Hepatocyte (in vitro differentiated cells): ENCODE results near the gene PDE4D. TPM values are rescaled to one million over a fixed set of nuclear protein-coding genes. Genes with fewer than 3 reads are reported as not detected.

ENCODE experiments used
- DNase-seq: peaks from one replicate; pipeline ENCODE4 v3.0.0-alpha.2; 2016; ENCODE audit warnings: low spot score
- H2AFZ ChIP-seq: fragments of 200-600 bp; sonication (generic); 2 replicates; pipeline ENCODE4 v1.6.0; 2016; ENCODE audit warnings: antibody characterized with exemption, mild to moderate bottlenecking
- H3K27ac ChIP-seq: fragments of 200-600 bp; sonication (generic); 2 replicates; pipeline ENCODE4 v1.5.1; 2016; ENCODE audit warnings: mild to moderate bottlenecking
- H3K27me3 ChIP-seq: fragments of 200-600 bp; sonication (generic); 2 replicates; pipeline ENCODE4 v1.6.1; 2016
- H3K36me3 ChIP-seq: fragments of 200-600 bp; sonication (generic); replicated peaks from 2 replicates; pipeline ENCODE4 v1.5.1; 2016; ENCODE audit warnings: low read depth; ENCODE audit not compliant: insufficient read depth
- H3K4me1 ChIP-seq: fragments of 200-600 bp; sonication (generic); 2 replicates; pipeline ENCODE4 v1.5.1; 2016; ENCODE audit warnings: mild to moderate bottlenecking, moderate library complexity; ENCODE audit not compliant: insufficient read depth
- H3K4me2 ChIP-seq: fragments of 200-600 bp; sonication (generic); 2 replicates; pipeline ENCODE4 v1.6.0; 2016
- H3K4me3 ChIP-seq: fragments of 200-600 bp; sonication (generic); 2 replicates; pipeline ENCODE4 v1.5.1; 2016; ENCODE audit warnings: mild to moderate bottlenecking
- H3K79me2 ChIP-seq: fragments of 200-600 bp; sonication (generic); 2 replicates; pipeline ENCODE4 v1.6.0; 2017; ENCODE audit warnings: mild to moderate bottlenecking
- H3K9me2 ChIP-seq: fragments of 200-600 bp; sonication (generic); replicated peaks from 2 replicates; pipeline ENCODE4 v1.6.0; 2017; ENCODE audit warnings: mild to moderate bottlenecking; ENCODE audit not compliant: insufficient read depth
- H3K9me3 ChIP-seq: fragments of 200-600 bp; sonication (generic); 2 replicates; pipeline ENCODE4 v1.5.1; 2016; ENCODE audit warnings: low read depth, mild to moderate bottlenecking
- H4K20me1 ChIP-seq: fragments of 200-600 bp; sonication (generic); 2 replicates; pipeline ENCODE4 v1.6.0; 2016; ENCODE audit warnings: mild to moderate bottlenecking; ENCODE audit not compliant: insufficient read depth, poor library complexity, severe bottlenecking
- EZH2 ChIP-seq: fragments of 200-600 bp; sonication (generic); IDR thresholded peaks from 2 replicates; pipeline ENCODE4 v1.6.1; 2016; ENCODE audit warnings: antibody characterized with exemption, mild to moderate bottlenecking, borderline replicate concordance
- EZH2phosphoT487 ChIP-seq: fragments of 200-600 bp; sonication (generic); IDR thresholded peaks from one replicate; pipeline ENCODE4 v1.6.1; 2018; ENCODE audit warnings: antibody characterized with exemption, mild to moderate bottlenecking, low read depth, moderate library complexity; ENCODE audit not compliant: unreplicated experiment, severe bottlenecking
- WGBS: methylation state at CpG from one replicate; pipeline ENCODE4 v1.1.6; 2016; ENCODE audit warnings: low lambda C conversion rate; ENCODE audit errors: missing lambda C conversion rate; 5-methylcytosine and 5-hydroxymethylcytosine counted together
- polyA plus RNA-seq: library from polyadenylated mRNA; unstranded; fragments of >200 nt; fragmentation: Nextera tagmentation; extraction: Ambion mirVana; gene quantifications from 2 replicates; pipeline ENCODE4 v1.2.1, GENCODE V29; 2016
- total RNA-seq: library from RNA; depleted of rRNA; stranded (reverse); fragments of >200 nt; gene quantifications from 2 replicates; pipeline ENCODE4 v1.2.3, GENCODE V29; 2014
- TF ChIP-seq, protein P1 (sequence below): fragments of 200-600 bp; sonication (generic); IDR thresholded peaks from 2 replicates; pipeline ENCODE4 v1.5.1; 2016; ENCODE audit warnings: antibody characterized with exemption, mild to moderate bottlenecking; ENCODE audit not compliant: poor library complexity

The PDE4D gene
- total and polyA plus RNA-seq, 2 experiments from 2014 or later: 14.5 to 45.2 TPM

DNA sequence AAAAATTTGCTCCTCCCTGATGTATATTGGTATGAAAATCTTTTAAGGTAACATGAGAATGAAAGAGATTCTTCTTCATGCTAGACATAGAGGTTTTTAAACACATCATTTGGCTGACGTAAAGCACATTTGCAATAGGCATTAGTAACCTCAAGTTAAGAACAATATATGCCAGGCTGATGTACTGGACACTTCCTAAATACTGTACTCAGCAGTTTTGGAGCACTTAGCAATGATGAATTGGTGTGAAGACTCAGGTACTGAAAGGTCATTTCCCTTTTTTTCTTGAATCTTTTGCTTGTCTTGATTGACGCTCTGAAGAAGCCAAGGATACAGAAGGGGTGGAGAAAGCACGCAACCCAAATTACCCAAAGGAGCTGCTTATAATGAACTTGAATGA, 322.5 kb downstream of the PDE4D start:
- Histone ChIP-seq H3K36me3 (no peaks in the 10 kb centered on the region), H3K4me2 (no peak overlapping the region), H3K27ac (no peak overlapping the region), H3K4me1 (no peaks in the 10 kb centered on the region), H3K9me3 (no peaks in the 10 kb centered on the region), H3K4me3 (no peak overlapping the region), H3K27me3 (no peaks in the 10 kb centered on the region), H3K79me2 (no peaks in the 10 kb centered on the region), H4K20me1 (no peaks in the 10 kb centered on the region), H2AFZ (no peak overlapping the region), H3K9me2 (no peaks in the 10 kb centered on the region)
- WGBS: 94% methylated on average over 3 of the region's 3 CpGs
- TF ChIP-seq, protein P1, sequence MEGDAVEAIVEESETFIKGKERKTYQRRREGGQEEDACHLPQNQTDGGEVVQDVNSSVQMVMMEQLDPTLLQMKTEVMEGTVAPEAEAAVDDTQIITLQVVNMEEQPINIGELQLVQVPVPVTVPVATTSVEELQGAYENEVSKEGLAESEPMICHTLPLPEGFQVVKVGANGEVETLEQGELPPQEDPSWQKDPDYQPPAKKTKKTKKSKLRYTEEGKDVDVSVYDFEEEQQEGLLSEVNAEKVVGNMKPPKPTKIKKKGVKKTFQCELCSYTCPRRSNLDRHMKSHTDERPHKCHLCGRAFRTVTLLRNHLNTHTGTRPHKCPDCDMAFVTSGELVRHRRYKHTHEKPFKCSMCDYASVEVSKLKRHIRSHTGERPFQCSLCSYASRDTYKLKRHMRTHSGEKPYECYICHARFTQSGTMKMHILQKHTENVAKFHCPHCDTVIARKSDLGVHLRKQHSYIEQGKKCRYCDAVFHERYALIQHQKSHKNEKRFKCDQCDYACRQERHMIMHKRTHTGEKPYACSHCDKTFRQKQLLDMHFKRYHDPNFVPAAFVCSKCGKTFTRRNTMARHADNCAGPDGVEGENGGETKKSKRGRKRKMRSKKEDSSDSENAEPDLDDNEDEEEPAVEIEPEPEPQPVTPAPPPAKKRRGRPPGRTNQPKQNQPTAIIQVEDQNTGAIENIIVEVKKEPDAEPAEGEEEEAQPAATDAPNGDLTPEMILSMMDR: no peak
- TF ChIP-seq EZH2phosphoT487 (no peak), EZH2 (no peak)
- no peak for DNase-seq

DNA sequence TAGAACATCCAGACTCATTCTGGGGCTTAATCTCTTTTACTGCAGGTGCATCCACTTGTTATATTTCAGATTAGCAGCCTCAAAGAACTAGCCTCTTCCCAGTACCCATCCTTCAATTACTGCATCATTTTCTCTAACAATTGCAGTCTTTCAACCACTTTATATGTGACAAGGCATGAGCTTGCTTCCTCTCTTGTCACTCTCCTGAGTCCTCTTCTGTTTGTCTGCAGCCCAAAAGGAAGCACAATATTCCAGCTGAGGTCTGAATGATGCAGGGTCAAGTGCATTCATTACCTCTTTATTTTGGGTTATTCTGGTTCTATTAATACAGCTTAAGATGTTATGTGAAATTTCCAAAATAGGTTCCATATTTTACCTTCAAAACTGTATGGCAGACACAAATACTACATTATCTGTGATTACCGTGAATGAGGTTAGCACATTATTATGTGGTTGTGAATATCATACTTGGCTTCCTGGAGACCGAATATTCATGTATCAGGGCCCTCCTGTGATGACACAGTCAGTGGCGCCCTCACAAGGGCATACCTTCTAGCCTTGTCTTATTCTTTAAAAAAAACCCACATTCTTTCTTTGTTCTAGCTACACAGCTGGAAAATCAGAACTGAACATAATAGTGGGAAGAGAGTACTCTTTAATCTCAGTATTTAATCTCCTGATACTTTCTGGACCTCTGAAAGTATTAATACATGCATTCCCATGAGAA, 323.8 kb downstream of the PDE4D start:
- H3K4me3 ChIP-seq: no peak overlapping the region
- TF ChIP-seq, protein P1: no peak
- TF ChIP-seq EZH2phosphoT487 (no peak), EZH2 (no peak)
- no peaks in the 10 kb centered on the region for H3K9me2 ChIP-seq
- H3K9me3 ChIP-seq: no peaks in the 10 kb centered on the region
- H3K27ac ChIP-seq: no peak overlapping the region
- DNase-seq: no peak
- WGBS: 58% methylated on average over 3 of the region's 3 CpGs
- no peaks in the 10 kb centered on the region for H3K4me1 ChIP-seq
- no peak overlapping the region for H3K4me2 ChIP-seq
- no peaks in the 10 kb centered on the region for H4K20me1 ChIP-seq
- no peaks in the 10 kb centered on the region for H3K36me3 ChIP-seq
- H3K27me3 ChIP-seq: no peaks in the 10 kb centered on the region
- H3K79me2 ChIP-seq: no peaks in the 10 kb centered on the region
- H2AFZ ChIP-seq: no peak overlapping the region

DNA sequence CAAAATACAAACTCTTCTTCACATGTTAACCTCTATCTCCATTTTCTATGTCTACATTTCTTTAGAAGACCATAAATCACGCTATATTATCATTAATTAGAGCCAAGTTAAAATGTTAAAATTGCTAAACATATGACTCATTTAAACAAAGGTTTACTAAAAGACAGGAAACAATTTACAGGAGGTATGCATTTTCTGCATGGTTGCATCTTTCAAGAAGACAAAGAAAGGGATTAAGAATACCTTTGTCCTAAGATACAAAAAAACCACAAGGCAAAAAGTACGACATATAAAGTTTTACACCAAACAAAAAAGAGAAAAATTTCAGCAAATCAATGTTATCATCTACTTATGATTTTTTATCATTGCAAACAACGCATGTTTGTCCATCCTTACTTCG, 324.4 kb downstream of the PDE4D start:
- Histone ChIP-seq H4K20me1 (no peaks in the 10 kb centered on the region), H2AFZ (no peak overlapping the region), H3K79me2 (no peaks in the 10 kb centered on the region), H3K9me2 (no peaks in the 10 kb centered on the region), H3K4me2 (no peak overlapping the region), H3K27ac (no peak overlapping the region), H3K4me1 (no peaks in the 10 kb centered on the region), H3K9me3 (no peaks in the 10 kb centered on the region), H3K27me3 (no peaks in the 10 kb centered on the region), H3K4me3 (no peak overlapping the region), H3K36me3 (no peaks in the 10 kb centered on the region)
- no peak for DNase-seq
- TF ChIP-seq EZH2phosphoT487: no peak
- 90% methylated on average over 4 of the region's 4 CpGs for WGBS

DNA sequence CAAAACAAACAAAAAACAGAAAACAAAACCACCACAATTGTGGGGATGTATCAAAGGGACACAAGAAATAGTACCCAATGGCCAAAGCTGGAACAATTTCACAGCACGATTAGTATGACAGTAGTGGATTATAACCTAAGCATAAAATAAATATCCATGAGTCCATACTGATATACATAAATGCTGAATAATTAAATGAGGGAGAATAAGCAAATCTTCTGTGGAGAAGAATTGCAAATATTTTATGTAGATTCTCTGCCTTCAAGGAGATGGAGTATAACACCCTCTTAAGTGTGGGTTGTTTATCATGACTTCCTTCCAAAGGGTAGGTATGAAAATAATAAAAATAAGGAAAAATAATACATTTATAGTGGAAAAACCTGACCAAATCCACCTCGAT, 325.4 kb downstream of the PDE4D start:
- Histone ChIP-seq H3K4me1 (peaks cover 6% of the 10 kb centered on the region), H3K79me2 (no peaks in the 10 kb centered on the region), H3K9me3 (no peaks in the 10 kb centered on the region), H3K9me2 (no peaks in the 10 kb centered on the region), H3K27ac (no peak overlapping the region), H3K4me2 (no peak overlapping the region), H3K4me3 (no peak overlapping the region), H3K27me3 (no peaks in the 10 kb centered on the region), H4K20me1 (no peaks in the 10 kb centered on the region), H2AFZ (no peak overlapping the region), H3K36me3 (no peaks in the 10 kb centered on the region)
- DNase-seq: no peak
- no peak for TF ChIP-seq EZH2
- TF ChIP-seq EZH2phosphoT487: no peak
- TF ChIP-seq, protein P1: no peak
- WGBS: 95% methylated on average over 2 of the region's 2 CpGs
